HepG2 (cell line): ENCODE measurements around the gene GORASP2. TPM values are rescaled to one million over a fixed set of nuclear protein-coding genes. Genes with fewer than 3 reads are reported as not detected.

Source experiments
- ATAC-seq: fragments of 200-7000 bp; cut with Tn5 transposase; 3 replicates; pipeline ENCODE4 v1.9.1; 2020; ENCODE audit warnings: mild to moderate bottlenecking, moderate library complexity
- BruUV-seq: library from RNA; stranded (reverse); fragments of 400-500 nt; replicated peaks from 2 replicates; lab custom pipeline; 2021; lab: Mats Ljungman, UMichigan
- CTCF ChIA-PET: fragments of 300-600 bp; formaldehyde crosslinking; extraction: SDS; loops from one replicate; lab custom pipeline; 2021; ENCODE audit warnings: low total read pairs, inconsistent platforms, low intra/inter-chr PET ratio; lab: Yijun Ruan, JAX
- POLR2A ChIA-PET: fragments of 350-600 bp; sonication (Branson Sonifier 250); formaldehyde crosslinking; loops from one replicate; lab custom pipeline; 2020; ENCODE audit warnings: antibody characterized with exemption, inconsistent platforms; lab: Yijun Ruan, JAX
- DNase-seq: peaks from one replicate; pipeline ENCODE4 v3.0.0-alpha.2; 2015; ENCODE audit warnings: low spot score
- FAIRE-seq: peaks from 3 replicates; lab custom pipeline; 2011; peaks lifted over from hg19 to GRCh38; lab: Jason Lieb, UNC
- H2AFZ ChIP-seq: one replicate; pipeline ENCODE4 v1.6.1; 2011; ENCODE audit warnings: low read length, inconsistent platforms
- H3K27ac ChIP-seq: fragments of 300-600 bp; 3 replicates; pipeline ENCODE4 v1.8.0; 2011; ENCODE audit warnings: mixed run types, mild to moderate bottlenecking, mixed read lengths, low read length, inconsistent platforms; ENCODE audit not compliant: insufficient read depth; ENCODE audit errors: extremely low read length
- H3K27me3 ChIP-seq, 2 experiments: fragments of 200-600 bp in 1 of 2; 2 replicates in 1 of 2; 3 replicates in 1 of 2; pipeline versions ENCODE4 v1.6.0 to v1.8.0; 2011; ENCODE audit warnings: low read length in 2 of 2, mild to moderate bottlenecking in 2 of 2, moderate library complexity in 2 of 2, inconsistent platforms in 1 of 2; ENCODE audit not compliant: insufficient read depth in 2 of 2, control insufficient read depth in 1 of 2
- H3K36me3 ChIP-seq, 2 experiments: fragments of 200-600 bp in 1 of 2; replicated peaks in 1 of 2; 2 replicates in 1 of 2; 3 replicates in 1 of 2; pipeline versions ENCODE4 v1.5.1 to v1.8.0; 2011; ENCODE audit warnings: low read length in 2 of 2, inconsistent platforms in 1 of 2; ENCODE audit not compliant: insufficient read depth in 2 of 2, control insufficient read depth in 1 of 2
- H3K4me1 ChIP-seq: 2 replicates; pipeline ENCODE4 v1.5.1; 2012; ENCODE audit warnings: low read length, inconsistent platforms; ENCODE audit not compliant: insufficient read depth
- H3K4me2 ChIP-seq: 2 replicates; pipeline ENCODE4 v1.6.0; 2011; ENCODE audit warnings: low read depth, low read length, inconsistent platforms
- H3K4me3 ChIP-seq, 3 experiments: fragments of 200-600 bp in 1 of 3; sonication (generic), shearing (Covaris generic) in 1 of 3; replicated peaks in 1 of 3; 2 replicates each; pipeline ENCODE4 v1.5.1; 2011 to 2016; ENCODE audit warnings: low read length in 3 of 3, inconsistent platforms in 2 of 3, low read depth in 2 of 3, mild to moderate bottlenecking in 2 of 3, control low read depth in 1 of 3, mixed read lengths in 1 of 3; ENCODE audit not compliant: insufficient read depth in 1 of 3
- H3K79me2 ChIP-seq: one replicate; pipeline ENCODE4 v1.6.1; 2011; ENCODE audit warnings: low read length, inconsistent platforms; ENCODE audit not compliant: insufficient read depth
- H3K9ac ChIP-seq: 2 replicates; pipeline ENCODE4 v1.6.0; 2011; ENCODE audit warnings: mild to moderate bottlenecking, low read depth, low read length, inconsistent platforms; ENCODE audit not compliant: insufficient read depth
- H3K9me3 ChIP-seq: 2 replicates; pipeline ENCODE4 v1.5.1; 2012; ENCODE audit warnings: mild to moderate bottlenecking, low read length
- H4K20me1 ChIP-seq: 2 replicates; pipeline ENCODE4 v1.6.0; 2011; ENCODE audit warnings: inconsistent platforms, mild to moderate bottlenecking, low read length, moderate library complexity; ENCODE audit not compliant: insufficient read depth
- ATF5 ChIP-seq: sonication (generic); formaldehyde crosslinking; IDR thresholded peaks from 2 replicates; pipeline ENCODE4 v1.4.0; 2020; ENCODE audit warnings: mild to moderate bottlenecking, low read depth, missing genetic modification reagents
- FOXO1 ChIP-seq: sonication (generic); formaldehyde crosslinking; IDR thresholded peaks from 2 replicates; pipeline ENCODE4 v1.4.0; 2020; ENCODE audit warnings: missing genetic modification reagents
- GATAD2A ChIP-seq: IDR thresholded peaks from 2 replicates; pipeline ENCODE4 v1.6.1; 2016
- HOXA7 ChIP-seq: sonication (generic); formaldehyde crosslinking; IDR thresholded peaks from 2 replicates; pipeline ENCODE4 v1.8.1; 2022; ENCODE audit warnings: mild to moderate bottlenecking, missing genetic modification reagents, moderate library complexity
- MLLT10 ChIP-seq: sonication (generic); formaldehyde crosslinking; IDR thresholded peaks from 2 replicates; pipeline ENCODE4 v1.4.0; 2020; ENCODE audit warnings: missing genetic modification reagents
- PAXIP1 ChIP-seq: sonication (generic); formaldehyde crosslinking; conservative IDR thresholded peaks from 2 replicates; pipeline ENCODE4 v1.4.0; 2020; ENCODE audit warnings: mild to moderate bottlenecking, missing genetic modification reagents, moderate library complexity
- PHF20 ChIP-seq: sonication (generic); formaldehyde crosslinking; IDR thresholded peaks from 2 replicates; pipeline ENCODE4 v1.5.0; 2020; ENCODE audit warnings: mild to moderate bottlenecking, missing genetic modification reagents
- POGZ ChIP-seq: sonication (generic); formaldehyde crosslinking; IDR thresholded peaks from 2 replicates; pipeline ENCODE4 v1.4.0; 2020; ENCODE audit warnings: mild to moderate bottlenecking, missing genetic modification reagents
- RAD21 ChIP-seq: fragments of 450-650 bp; formaldehyde crosslinking; IDR thresholded peaks from 2 replicates; pipeline ENCODE4 v1.5.0; 2020; ENCODE audit warnings: mild to moderate bottlenecking
- SETDB1 ChIP-seq: sonication (generic); formaldehyde crosslinking; IDR thresholded peaks from 2 replicates; pipeline ENCODE4 v1.5.1; 2020; ENCODE audit warnings: missing genetic modification reagents, mild to moderate bottlenecking, borderline replicate concordance
- TEAD3 ChIP-seq: optimal IDR thresholded peaks from 2 replicates; pipeline ENCODE3; 2016; ENCODE audit warnings: borderline replicate concordance
- THAP8 ChIP-seq: sonication (generic); formaldehyde crosslinking; IDR thresholded peaks from 2 replicates; pipeline ENCODE4 v1.5.1; 2020; ENCODE audit warnings: missing genetic modification reagents, mild to moderate bottlenecking, borderline replicate concordance
- ZC3H13 ChIP-seq: sonication (generic); formaldehyde crosslinking; IDR thresholded peaks from 2 replicates; pipeline ENCODE4 v1.8.1; 2023; ENCODE audit warnings: mild to moderate bottlenecking, missing genetic modification reagents, moderate library complexity
- ZNF264 ChIP-seq: sonication (generic); formaldehyde crosslinking; IDR thresholded peaks from 2 replicates; pipeline ENCODE4 v1.4.0; 2020; ENCODE audit warnings: missing genetic modification reagents
- ZNF317 ChIP-seq: sonication (generic); formaldehyde crosslinking; IDR thresholded peaks from 2 replicates; pipeline ENCODE4 v1.5.0; 2020; ENCODE audit warnings: mild to moderate bottlenecking, missing genetic modification reagents
- ZNF501 ChIP-seq: sonication (generic); formaldehyde crosslinking; IDR thresholded peaks from 2 replicates; pipeline ENCODE4 v1.5.1; 2020; ENCODE audit warnings: mild to moderate bottlenecking, moderate library complexity, missing genetic modification reagents
- ZNF543 ChIP-seq: sonication (generic); formaldehyde crosslinking; IDR thresholded peaks from 2 replicates; pipeline ENCODE4 v1.4.0; 2020; ENCODE audit warnings: mild to moderate bottlenecking, missing genetic modification reagents
- ZNF564 ChIP-seq: sonication (generic); formaldehyde crosslinking; IDR thresholded peaks from 2 replicates; pipeline ENCODE4 v1.8.1; 2023; ENCODE audit warnings: mild to moderate bottlenecking, missing genetic modification reagents
- ZNF580 ChIP-seq: IDR thresholded peaks from 2 replicates; pipeline ENCODE4 v1.6.1; 2016; ENCODE audit warnings: low read depth, borderline replicate concordance
- ZNF724P ChIP-seq: sonication (generic); formaldehyde crosslinking; IDR thresholded peaks from 2 replicates; pipeline ENCODE4 v1.8.0; 2022; ENCODE audit warnings: missing genetic modification reagents, borderline replicate concordance
- ZNF761 ChIP-seq: sonication (generic); formaldehyde crosslinking; conservative IDR thresholded peaks from 2 replicates; pipeline ENCODE4 v1.4.0; 2020; ENCODE audit warnings: mild to moderate bottlenecking, missing genetic modification reagents
- ZNF768 ChIP-seq: sonication (generic); formaldehyde crosslinking; IDR thresholded peaks from 2 replicates; pipeline ENCODE4 v1.4.0; 2020; ENCODE audit warnings: missing genetic modification reagents
- WGBS: methylation state at CpG from one replicate; pipeline ENCODE4 v1.1.6; 2017; ENCODE audit warnings: low lambda C conversion rate; 5-methylcytosine and 5-hydroxymethylcytosine counted together
- in situ Hi-C: cut with HindIII; loops from 2 replicates; pipeline ENCODE4 v1.10.0; 2017; ENCODE audit warnings: low pct_unique_long_range_greater_than_20kb; ENCODE audit not compliant: extremely low pct_ligation_motif_present
- intact Hi-C: fragments of 100-400 bp; cut with micrococcal nuclease; formaldehyde crosslinking; loops from one replicate; pipeline ENCODE4 v1.10.0; 2022; ENCODE audit not compliant: unreplicated experiment
- polyA plus RNA-seq, 8 experiments: library from polyadenylated mRNA; depleted of rRNA in 3 of 8; stranded (reverse) in 7 of 8; unstranded in 1 of 8; fragments of >200 nt; fragmentation: Illumina TruSeq in 4 of 8; extraction: Trizol in 4 of 8; gene quantifications; 2 replicates each; pipeline versions ENCODE4 v1.2.1 to v1.2.3, GENCODE V29; 2011 to 2016; ENCODE audit warnings: low read depth in 4 of 8, missing spikeins in 1 of 8, mixed read lengths in 1 of 8; ENCODE audit not compliant: insufficient read depth in 1 of 8
- total RNA-seq, 5 experiments: library from RNA; depleted of rRNA; stranded (reverse); fragments of >200 nt; fragmentation: Illumina TruSeq; extraction: Trizol; gene quantifications; 2 replicates each; pipeline ENCODE4 v1.2.3, GENCODE V29; 2016; ENCODE audit warnings: low read depth in 1 of 5

The GORASP2 gene
- total and polyA plus RNA-seq, 2 of the 13 experiments (the other 11 are each of a cell fraction or from before 2014, with no cell fraction given): 103 to 239 TPM

- BruUV-seq: no TSS peak
- ChIA-PET CTCF (no interaction called here), POLR2A (interaction anchor here (1.5 to 4.7 kb wide), 3 partner anchors 47 to 458 kb away, joined by 3 to 39 read pairs (median 21); partner anchors contain the start of genes DCAF17, GORASP2 and METTL8)
- 84% methylated on average over 4 of the region's 4 CpGs for WGBS
- DNase-seq (no peak), FAIRE-seq (no peak), ATAC-seq (no peak)
- intact Hi-C loops (loop anchor here (10.0 kb wide), 2 partner anchors 269 to 1129 kb away; partner anchors contain the start of gene DLX2), in situ Hi-C loops (no loop called here)
- Histone ChIP-seq H3K4me1 (peaks cover 37% of the 10 kb centered on the region), H3K9me3 (no peaks in the 10 kb centered on the region), H3K4me2 (peak overlapping the region; percentile 96), H3K79me2 (no peaks in the 10 kb centered on the region), H3K36me3 (no peaks in the 10 kb centered on the region), H3K27ac (peak overlapping the region; percentile 92), H4K20me1 (no peaks in the 10 kb centered on the region), H3K4me3 (peak overlapping the region in 1 of 3 experiments; percentile 83; a peak in 2 of 6 replicates), H2AFZ (no peak overlapping the region), H3K27me3 (no peaks in the 10 kb centered on the region), H3K9ac (peak overlapping the region; percentile 88; the same call in 1 of the 2 replicates)
- no peak for TF ChIP-seq ZC3H13
- 0 out of 2 replicates have a peak, but pooled peaks have one; percentile 1 for TF ChIP-seq ATF5 (CRISPR knock-in tag)
- TF ChIP-seq ZNF564 (CRISPR knock-in tag): no peak; the same call in 1 of the 2 replicates
- no peak for TF ChIP-seq HOXA7 (CRISPR knock-in tag)
- peak; percentile 50 for TF ChIP-seq TEAD3 (CRISPR knock-in tag)
- TF ChIP-seq ZNF768: 0 out of 2 replicates have a peak, but pooled peaks have one; percentile 5
- TF ChIP-seq ZNF543 (CRISPR knock-in tag): 0 out of 2 replicates have a peak, but pooled peaks have one; percentile 19
- TF ChIP-seq GATAD2A (CRISPR knock-in tag): 0 out of 2 replicates have a peak, but pooled peaks have one; percentile 9
- no peak for TF ChIP-seq THAP8 (CRISPR knock-in tag)
- TF ChIP-seq ZNF264: peak; percentile 40; the same call in 1 of the 2 replicates
- TF ChIP-seq RAD21: 0 out of 2 replicates have a peak, but pooled peaks have one; percentile 18
- 0 out of 2 replicates have a peak, but pooled peaks have one; percentile 0 for TF ChIP-seq POGZ
- TF ChIP-seq ZNF724P (CRISPR knock-in tag): 0 out of 2 replicates have a peak, but pooled peaks have one; percentile 57
- TF ChIP-seq MLLT10 (CRISPR knock-in tag): no peak
- TF ChIP-seq ZNF761: no peak
- no peak for TF ChIP-seq FOXO1 (CRISPR knock-in tag)
- peak; percentile 92 for TF ChIP-seq ZNF317
- no peak; the same call in 1 of the 2 replicates for TF ChIP-seq ZNF501 (CRISPR knock-in tag)
- no peak for TF ChIP-seq ZNF580 (CRISPR knock-in tag)
- 0 out of 2 replicates have a peak, but pooled peaks have one; percentile 6 for TF ChIP-seq PAXIP1
- 0 out of 2 replicates have a peak, but pooled peaks have one; percentile 36 for TF ChIP-seq PHF20
- TF ChIP-seq SETDB1 (CRISPR knock-in tag): 0 out of 2 replicates have a peak, but pooled peaks have one; percentile 74
These were observed 46.9 kb downstream of the GORASP2 start for GRCh38 chr2:170975943-170976270.
